ENCODE measurements around the gene OR1I1. TPM values are rescaled to one million over a fixed set of nuclear protein-coding genes. Genes with fewer than 3 reads are reported as not detected.

The OR1I1 gene
- total RNA-seq, 1 donor from 2014 or later, result not detected

GRCh38 chr19:15105044-15105443 is 23.0 kb downstream of the OR1I1 start:
- H3K4me3 Mint-ChIP-seq, result no peak overlapping the region
- intact Hi-C loops (cut with micrococcal nuclease), result no loop called here
- no peak for DNase-seq
- no peaks in the 10 kb centered on the region for H3K36me3 Mint-ChIP-seq (ENCODE audit: low read depth)
- ChIA-PET CTCF (no interaction called here), POLR2A (no interaction called here)
- no peak for TF ChIP-seq CTCF (IDR thresholded peaks at IDR 0.05)
- ATAC-seq (ENCODE audit: low read depth), result no peak
- no peak overlapping the region for H3K27ac Mint-ChIP-seq
- H3K4me1 Mint-ChIP-seq, result peaks cover 11% of the 10 kb centered on the region
- H3K27me3 Mint-ChIP-seq, result peaks cover 39% of the 10 kb centered on the region
- H3K9me3 Mint-ChIP-seq, result peaks cover 19% of the 10 kb centered on the region

DNA sequence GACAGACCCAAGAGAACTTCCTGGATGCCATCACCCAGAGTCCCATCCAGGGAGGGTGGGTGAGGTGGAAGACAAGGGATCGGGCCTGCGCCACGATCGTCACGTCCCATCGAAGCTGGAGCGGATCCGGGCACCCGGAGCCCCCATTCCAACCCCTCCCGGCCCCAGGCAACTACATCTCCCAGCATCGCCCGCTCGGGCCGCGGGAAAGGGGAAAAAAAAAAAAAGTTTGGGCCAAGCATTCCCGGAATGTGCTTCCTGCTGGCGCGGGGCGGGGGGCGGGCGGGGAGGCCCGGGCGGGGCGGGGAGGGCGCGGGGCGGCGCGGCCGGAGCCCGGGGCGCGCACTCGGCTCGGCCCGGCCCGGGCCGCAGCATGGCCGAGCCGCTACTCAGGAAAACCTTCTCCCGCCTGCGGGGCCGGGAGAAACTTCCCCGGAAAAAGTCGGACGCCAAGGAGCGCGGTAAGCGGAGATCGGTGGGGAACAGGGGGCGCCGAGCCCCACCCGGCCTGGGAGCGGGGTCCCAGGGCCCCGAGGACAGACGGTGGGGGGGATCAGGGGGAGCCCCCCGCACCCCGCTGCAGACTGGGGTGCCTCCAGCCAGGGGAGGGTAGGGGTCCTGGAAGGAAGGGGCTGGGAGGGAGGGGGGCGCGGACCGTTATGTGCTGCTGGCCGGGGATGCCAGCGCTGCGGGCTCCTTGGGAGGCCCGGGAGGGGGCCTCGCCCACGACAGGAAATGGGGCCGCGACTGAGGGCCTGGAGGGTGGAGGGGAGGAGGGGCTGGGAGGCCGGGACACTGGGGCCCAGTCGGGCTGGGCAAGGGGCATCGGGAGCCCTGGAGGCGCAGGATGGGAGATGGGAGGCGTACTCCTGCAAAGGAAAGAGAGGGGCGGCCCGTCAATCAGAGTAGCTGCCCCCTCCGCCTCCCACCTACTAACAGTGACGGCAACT is 25.3 kb downstream of the OR1I1 start, which contains the start of gene SYDE1:
Gene SYDE1 (plus strand): TSS at position 341 of the 950 bp plus-strand sequence. CDS start 33 bp downstream, at position 374.
- Mint-ChIP-seq H3K36me3 (ENCODE audit: low read depth) (no peaks in the 10 kb centered on the region), H3K4me1 (peaks cover 11% of the 10 kb centered on the region), H3K27ac (no peak within 1 kb of the TSS), H3K9me3 (peaks cover 16% of the 10 kb centered on the region), H3K27me3 (peaks cover 35% of the 10 kb centered on the region), H3K4me3 (peak within 1 kb of the TSS; percentile 24)
- TF ChIP-seq CTCF (IDR thresholded peaks at IDR 0.05), result no peak
- POLR2A ChIA-PET, result no interaction called here
- CTCF ChIA-PET, result no interaction called here
- no peak for DNase-seq
- no peak for ATAC-seq (ENCODE audit: low read depth)
- intact Hi-C loops (cut with micrococcal nuclease), result no loop called here

GRCh38 chr19:15108145-15108844 is 26.3 kb downstream of the OR1I1 start:
- H3K9me3 Mint-ChIP-seq, result peaks cover 16% of the 10 kb centered on the region
- H3K4me3 Mint-ChIP-seq, result no peak overlapping the region
- no peak overlapping the region for H3K27ac Mint-ChIP-seq

DNA sequence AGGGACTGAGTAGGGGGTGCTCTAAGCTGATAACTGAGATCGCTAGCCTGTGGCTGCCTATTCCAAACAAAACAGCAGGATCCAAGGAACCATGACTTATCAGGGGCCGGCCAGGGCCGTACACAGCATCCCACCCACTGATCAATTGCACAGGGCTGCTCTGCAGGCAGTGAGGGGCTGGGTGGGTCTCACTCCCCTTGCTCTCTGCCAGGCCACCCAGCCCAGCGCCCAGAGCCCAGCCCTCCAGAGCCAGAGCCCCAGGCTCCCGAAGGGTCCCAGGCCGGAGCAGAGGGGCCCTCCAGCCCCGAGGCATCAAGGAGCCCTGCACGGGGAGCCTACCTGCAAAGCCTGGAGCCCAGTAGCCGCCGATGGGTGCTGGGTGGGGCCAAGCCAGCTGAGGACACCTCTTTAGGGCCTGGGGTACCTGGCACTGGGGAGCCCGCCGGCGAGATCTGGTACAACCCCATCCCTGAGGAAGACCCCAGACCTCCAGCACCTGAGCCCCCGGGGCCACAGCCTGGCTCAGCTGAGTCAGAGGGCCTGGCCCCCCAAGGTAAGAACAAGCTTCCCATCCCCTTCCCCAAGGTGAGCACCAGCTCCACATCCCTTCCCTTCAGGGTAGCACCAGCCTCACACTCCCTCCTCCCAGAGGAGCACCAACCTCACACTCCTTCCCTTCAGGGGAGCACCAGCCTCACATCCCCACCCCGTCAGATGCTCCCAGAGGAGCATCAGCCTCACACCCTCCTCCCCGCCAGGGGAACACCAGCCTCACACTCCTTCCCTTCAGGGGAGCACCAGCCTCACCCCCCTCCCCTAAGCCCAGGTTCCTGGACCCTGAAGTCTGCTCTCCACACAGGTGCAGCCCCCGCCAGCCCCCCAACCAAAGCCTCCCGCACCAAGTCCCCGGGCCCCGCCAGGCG is 27.1 kb downstream of the OR1I1 start:
- POLR2A ChIA-PET, result no interaction called here
- CTCF ChIA-PET, result no interaction called here
- no peak overlapping the region for H3K4me3 Mint-ChIP-seq

More at GRCh38 chr19:15108145-15108844, 26.3 kb downstream of the OR1I1 start:
- ATAC-seq (ENCODE audit: low read depth) (no peak), DNase-seq (no peak)
- ChIA-PET CTCF (no interaction called here), POLR2A (no interaction called here)
- no peak for TF ChIP-seq CTCF (IDR thresholded peaks at IDR 0.05)
- peaks cover 35% of the 10 kb centered on the region for H3K27me3 Mint-ChIP-seq
- intact Hi-C loops (cut with micrococcal nuclease), result no loop called here
- H3K36me3 Mint-ChIP-seq (ENCODE audit: low read depth), result no peaks in the 10 kb centered on the region
- peaks cover 11% of the 10 kb centered on the region for H3K4me1 Mint-ChIP-seq

More for the DNA sequence above, 27.1 kb downstream of the OR1I1 start:
- intact Hi-C loops (cut with micrococcal nuclease), result no loop called here
- H3K27me3 Mint-ChIP-seq, result peaks cover 35% of the 10 kb centered on the region
- DNase-seq, result no peak
- H3K4me1 Mint-ChIP-seq, result peaks cover 11% of the 10 kb centered on the region
- no peak for ATAC-seq (ENCODE audit: low read depth)
- TF ChIP-seq CTCF (IDR thresholded peaks at IDR 0.05), result no peak
- H3K9me3 Mint-ChIP-seq, result peaks cover 11% of the 10 kb centered on the region
- no peak overlapping the region for H3K27ac Mint-ChIP-seq
- H3K36me3 Mint-ChIP-seq (ENCODE audit: low read depth), result no peaks in the 10 kb centered on the region

All from activated B cell treated with CpG ODN at 0.5 μM for 24 hours (primary cell).